NAMALWA (cell line): ENCODE measurements around the gene LSM2.

Experiments used
- DNase-seq: peaks from one replicate; pipeline ENCODE4 v3.0.0-alpha.2; 2015; ENCODE audit warnings: low spot score

The LSM2 gene

DNA sequence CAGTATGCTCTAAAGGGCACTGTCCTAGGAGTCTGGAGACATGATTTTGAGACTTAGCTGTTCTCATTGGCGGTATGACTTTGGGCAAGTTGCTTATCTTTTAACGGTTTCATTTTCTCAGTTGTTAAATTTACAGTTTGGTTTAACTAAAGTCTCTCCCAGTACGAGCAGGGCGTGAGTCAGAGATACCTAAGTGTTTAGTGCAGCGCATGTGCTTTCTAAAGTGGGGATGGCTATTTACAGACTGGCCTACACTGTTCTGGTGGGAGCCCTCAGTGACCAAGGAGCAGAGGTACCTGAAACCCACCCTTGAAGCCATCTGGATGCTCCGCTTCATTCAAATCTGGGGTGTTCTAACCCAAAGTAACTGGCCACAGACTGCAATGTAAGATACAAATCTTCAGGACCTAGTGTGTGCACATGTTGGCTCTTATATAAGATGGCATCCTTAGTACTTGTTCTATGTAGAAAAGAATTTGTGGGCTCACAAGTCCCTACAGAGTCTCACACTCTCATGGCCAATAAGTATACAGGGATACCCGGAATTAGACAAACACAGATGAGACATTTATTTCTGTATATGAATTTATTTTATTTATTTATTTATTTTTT, 56.2 kb downstream of the LSM2 start:
- DNase-seq, result no peak

GRCh38 chr6:31749301-31750036, 57.3 kb downstream of the LSM2 start:
- no peak for DNase-seq
